GM21717 (cell line): Measurements from ENCODE around the gene IFNA17.
"Not testable (repeated sequence)": the region's sequence is repeated elsewhere in the genome, so short reads cannot be mapped to it uniquely, and the experiment has no call there.

ENCODE experiments used
- ATAC-seq: cut with Tn5 transposase; IDR thresholded peaks from one replicate; pipeline ENCODE4 v1.9.1; 2021; ENCODE audit warnings: mild to moderate bottlenecking, moderate library complexity; ENCODE audit not compliant: unreplicated experiment

Gene IFNA17

GRCh38 chr9:21212160-21212559, 15.9 kb downstream of the IFNA17 start:
- ATAC-seq: not testable (repeated sequence)

- not testable (repeated sequence) for ATAC-seq
These were observed 17.2 kb downstream of the IFNA17 start for GRCh38 chr9:21210782-21211181.

- no peak for ATAC-seq
These were observed 17.7 kb downstream of the IFNA17 start for GRCh38 chr9:21210311-21210710.

GRCh38 chr9:21207043-21207442, 21.0 kb downstream of the IFNA17 start, which contains the start of gene IFNA10:
Gene IFNA10 (minus strand): TSS chr9:21207143. CDS start chr9:21207097, 46 bp downstream.
- ATAC-seq: not testable (repeated sequence)

- ATAC-seq: no peak
These were observed 22.8 kb downstream of the IFNA17 start for GRCh38 chr9:21205204-21205603.

- not testable (repeated sequence) for ATAC-seq
These were observed 25.9 kb downstream of the IFNA17 start, which contains the start of gene IFNA7 for GRCh38 chr9:21202105-21202504. Gene IFNA7 (minus strand): TSS chr9:21202205. CDS start chr9:21202165, 40 bp downstream.

- peak; percentile 94 for ATAC-seq
These were observed 32.9 kb downstream of the IFNA17 start for GRCh38 chr9:21194867-21195776.

GRCh38 chr9:21187487-21187886, 40.5 kb downstream of the IFNA17 start, which contains the start of gene IFNA4:
Gene IFNA4 (minus strand): TSS chr9:21187587. CDS start chr9:21187531, 56 bp downstream.
- ATAC-seq: not testable (repeated sequence)

GRCh38 chr9:21182810-21183736, 44.9 kb downstream of the IFNA17 start:
- peak; percentile 90 for ATAC-seq
